ENCODE results near the gene SMYD3.

The SMYD3 gene

GRCh38 chr1:246527402-246528088 lies 20.5 kb upstream of the SMYD3 start:
- peaks cover 10% of the 10 kb centered on the region for H3K9me3 Mint-ChIP-seq (ENCODE audit: low read depth)

GRCh38 chr1:246526915-246527314 lies 19.8 kb upstream of the SMYD3 start:
- Mint-ChIP-seq H3K4me3 (no peak overlapping the region), H3K4me1 (ENCODE audit: low read depth) (peaks cover 5% of the 10 kb centered on the region), H3K36me3 (peaks cover 4% of the 10 kb centered on the region), H3K27me3 (no peaks in the 10 kb centered on the region), H3K9me3 (ENCODE audit: low read depth) (peaks cover 10% of the 10 kb centered on the region), H3K27ac (no peak overlapping the region)

More at GRCh38 chr1:246527402-246528088, 20.5 kb upstream of the SMYD3 start:
- H3K27me3 Mint-ChIP-seq: no peaks in the 10 kb centered on the region
- H3K27ac Mint-ChIP-seq: no peak overlapping the region
- H3K4me3 Mint-ChIP-seq: no peak overlapping the region
- H3K36me3 Mint-ChIP-seq: peaks cover 4% of the 10 kb centered on the region
- H3K4me1 Mint-ChIP-seq (ENCODE audit: low read depth): peaks cover 5% of the 10 kb centered on the region

- peaks cover 8% of the 10 kb centered on the region for H3K9me3 Mint-ChIP-seq (ENCODE audit: low read depth)
- no peak overlapping the region for H3K27ac Mint-ChIP-seq
- H3K4me1 Mint-ChIP-seq (ENCODE audit: low read depth): peaks cover 5% of the 10 kb centered on the region
- no peak overlapping the region for H3K4me3 Mint-ChIP-seq
- no peaks in the 10 kb centered on the region for H3K27me3 Mint-ChIP-seq
- H3K36me3 Mint-ChIP-seq: peaks cover 4% of the 10 kb centered on the region
Measured at GRCh38 chr1:246526380-246526779, 19.3 kb upstream of the SMYD3 start.

DNA sequence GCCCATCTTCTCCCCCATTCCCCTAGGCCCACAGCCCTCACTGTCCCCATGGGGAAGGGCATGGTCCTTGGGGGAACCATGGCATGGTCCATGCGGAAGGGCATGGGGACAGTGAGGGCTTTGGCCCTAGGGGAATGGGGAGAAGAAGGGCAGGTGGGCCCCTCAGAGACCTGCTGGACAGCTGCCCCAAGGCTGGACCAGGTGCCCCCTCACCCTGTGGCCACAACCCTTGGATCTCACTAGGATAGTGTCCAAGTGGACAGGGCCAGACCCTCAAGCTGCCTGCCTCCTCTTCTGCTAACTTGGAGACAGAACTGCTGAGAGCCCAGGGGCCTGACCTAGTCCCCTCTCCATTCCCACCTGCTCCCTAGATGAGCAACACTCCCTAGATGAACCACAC lies 12.4 kb upstream of the SMYD3 start:
- no peaks in the 10 kb centered on the region for H3K4me1 Mint-ChIP-seq (ENCODE audit: low read depth)
- no peaks in the 10 kb centered on the region for H3K27me3 Mint-ChIP-seq
- peaks cover 2% of the 10 kb centered on the region for H3K36me3 Mint-ChIP-seq
- no peak overlapping the region for H3K27ac Mint-ChIP-seq
- H3K4me3 Mint-ChIP-seq: no peak overlapping the region
- H3K9me3 Mint-ChIP-seq (ENCODE audit: low read depth): peaks cover 7% of the 10 kb centered on the region

- Mint-ChIP-seq H3K9me3 (ENCODE audit: low read depth) (peaks cover 7% of the 10 kb centered on the region), H3K4me1 (ENCODE audit: low read depth) (no peaks in the 10 kb centered on the region), H3K27me3 (no peaks in the 10 kb centered on the region), H3K27ac (no peak overlapping the region), H3K4me3 (no peak overlapping the region), H3K36me3 (peaks cover 2% of the 10 kb centered on the region)
Measured at GRCh38 chr1:246518456-246519205, 11.6 kb upstream of the SMYD3 start.

DNA sequence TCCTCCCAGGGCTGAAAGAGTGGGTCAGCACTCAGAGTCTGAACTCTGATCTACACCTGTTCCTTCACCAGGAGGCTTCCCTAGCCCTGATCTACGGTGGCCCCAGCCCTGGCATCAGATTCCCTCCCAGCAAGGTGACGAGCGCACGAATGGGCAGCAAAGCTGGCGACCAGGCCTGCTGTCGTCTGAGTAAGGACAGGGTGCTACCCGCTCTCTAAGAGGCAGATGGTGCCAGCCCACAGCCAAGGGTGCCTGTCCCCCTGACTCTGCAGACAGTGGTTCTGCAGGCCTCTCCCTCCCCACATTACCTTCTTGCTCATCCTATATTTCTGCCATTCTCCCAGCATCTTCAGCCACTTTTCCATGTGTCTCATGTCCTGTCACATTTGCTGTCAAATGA lies 10.3 kb upstream of the SMYD3 start:
- H3K9me3 Mint-ChIP-seq (ENCODE audit: low read depth): peaks cover 7% of the 10 kb centered on the region
- no peaks in the 10 kb centered on the region for H3K4me1 Mint-ChIP-seq (ENCODE audit: low read depth)
- H3K27ac Mint-ChIP-seq: no peak overlapping the region
- no peaks in the 10 kb centered on the region for H3K27me3 Mint-ChIP-seq
- no peak overlapping the region for H3K4me3 Mint-ChIP-seq
- peaks cover 2% of the 10 kb centered on the region for H3K36me3 Mint-ChIP-seq

GRCh38 chr1:246516126-246516525 lies 9.0 kb upstream of the SMYD3 start:
- no peaks in the 10 kb centered on the region for H3K4me1 Mint-ChIP-seq (ENCODE audit: low read depth)
- no peak overlapping the region for H3K27ac Mint-ChIP-seq
- peaks cover 7% of the 10 kb centered on the region for H3K9me3 Mint-ChIP-seq (ENCODE audit: low read depth)
- peaks cover 2% of the 10 kb centered on the region for H3K36me3 Mint-ChIP-seq
- H3K27me3 Mint-ChIP-seq: no peaks in the 10 kb centered on the region
- no peak overlapping the region for H3K4me3 Mint-ChIP-seq

DNA sequence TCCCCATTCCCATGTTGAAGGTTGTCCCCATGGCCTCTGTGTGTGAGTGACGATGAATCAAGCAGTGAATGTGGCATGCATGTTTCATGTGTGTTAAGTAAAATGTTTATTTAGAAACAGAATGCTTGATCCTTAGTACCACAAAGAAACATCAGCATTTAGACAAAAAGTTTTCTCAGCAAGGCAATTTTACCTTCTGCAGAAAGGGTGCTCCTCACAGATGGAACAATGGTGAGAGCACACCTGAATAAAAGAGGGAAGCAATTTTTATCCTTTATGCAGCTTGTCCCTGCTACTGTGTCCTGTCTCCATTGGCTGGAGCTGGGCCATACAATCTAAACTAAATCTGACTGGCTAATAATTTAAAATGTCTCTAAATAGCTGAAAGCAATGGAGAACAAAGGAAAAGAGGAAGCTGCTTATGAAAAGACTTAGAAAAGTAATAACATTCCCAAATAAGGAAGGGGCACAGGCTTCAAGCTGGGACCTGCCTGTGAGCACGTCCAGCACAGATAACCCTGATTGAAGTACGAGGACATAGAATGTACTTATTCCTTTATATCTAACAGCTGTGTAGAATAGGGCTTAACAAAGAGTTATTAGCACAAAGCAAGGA lies 8.4 kb upstream of the SMYD3 start:
- H3K27me3 Mint-ChIP-seq: no peaks in the 10 kb centered on the region
- peaks cover 7% of the 10 kb centered on the region for H3K9me3 Mint-ChIP-seq (ENCODE audit: low read depth)
- no peak overlapping the region for H3K27ac Mint-ChIP-seq
- H3K4me1 Mint-ChIP-seq (ENCODE audit: low read depth): no peaks in the 10 kb centered on the region
- H3K4me3 Mint-ChIP-seq: no peak overlapping the region
- peaks cover 2% of the 10 kb centered on the region for H3K36me3 Mint-ChIP-seq

DNA sequence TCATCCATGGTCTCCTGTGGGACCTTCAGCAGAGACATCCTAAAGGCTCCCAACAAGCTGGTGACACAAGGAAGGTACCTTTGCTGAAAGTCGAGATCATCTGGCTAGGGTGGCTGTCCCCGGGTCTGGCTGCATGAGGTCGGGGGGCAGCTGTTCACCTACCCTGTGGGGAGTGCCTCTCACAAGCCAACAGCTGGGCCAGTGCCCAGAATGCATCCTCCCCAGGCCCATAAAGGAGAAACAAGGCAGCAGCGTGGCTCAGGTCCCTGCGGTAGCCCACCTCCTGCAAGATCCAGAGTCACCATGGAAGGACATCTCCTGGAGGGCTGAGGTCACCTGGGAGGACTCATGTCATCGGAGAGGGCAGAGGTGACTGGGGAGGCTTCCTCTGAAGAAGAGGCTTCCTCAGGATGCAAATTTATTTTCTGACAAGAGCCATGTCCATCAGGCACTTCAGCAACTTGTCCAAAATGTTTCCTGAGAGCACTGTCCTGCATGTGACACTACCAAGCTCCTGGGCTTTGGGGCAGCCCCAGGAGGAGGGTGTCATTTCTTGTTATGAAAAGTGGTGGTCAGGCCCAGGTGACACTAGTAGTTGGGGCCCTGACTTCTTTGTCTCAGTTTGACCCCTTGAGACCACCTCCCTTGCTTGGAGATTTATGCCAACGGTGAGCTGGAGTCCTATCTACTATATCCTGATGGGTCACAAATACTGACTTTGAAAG lies 6.7 kb upstream of the SMYD3 start:
- Mint-ChIP-seq H3K4me3 (no peak overlapping the region), H3K27ac (no peak overlapping the region), H3K36me3 (peaks cover 2% of the 10 kb centered on the region), H3K27me3 (no peaks in the 10 kb centered on the region), H3K9me3 (ENCODE audit: low read depth) (peaks cover 7% of the 10 kb centered on the region), H3K4me1 (ENCODE audit: low read depth) (no peaks in the 10 kb centered on the region)

DNA sequence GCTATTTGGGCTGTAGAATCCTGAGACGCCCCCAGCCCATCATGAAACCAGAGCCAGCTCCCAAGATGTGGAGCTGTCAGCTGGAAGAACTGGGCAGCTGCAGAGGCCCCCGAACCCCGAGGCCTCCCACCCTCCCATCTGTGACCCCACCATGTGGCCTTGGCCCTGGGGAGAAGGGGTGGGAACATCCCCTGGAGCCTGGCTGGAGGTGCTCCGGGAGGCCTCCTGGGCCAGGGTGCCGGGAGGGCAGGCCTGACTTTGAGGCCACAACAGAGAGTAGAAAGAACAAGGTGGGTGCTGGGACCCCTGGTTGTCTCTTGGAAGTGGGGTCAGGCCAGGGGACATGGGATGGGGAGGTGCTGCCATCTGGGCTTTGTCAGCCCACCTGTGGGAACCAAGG lies 6.0 kb upstream of the SMYD3 start:
- Mint-ChIP-seq H3K4me3 (no peak overlapping the region), H3K27me3 (no peaks in the 10 kb centered on the region), H3K36me3 (peaks cover 2% of the 10 kb centered on the region), H3K27ac (no peak overlapping the region), H3K9me3 (ENCODE audit: low read depth) (peaks cover 7% of the 10 kb centered on the region), H3K4me1 (ENCODE audit: low read depth) (no peaks in the 10 kb centered on the region)

GRCh38 chr1:246512635-246513034 lies 5.6 kb upstream of the SMYD3 start:
- Mint-ChIP-seq H3K36me3 (peaks cover 2% of the 10 kb centered on the region), H3K4me3 (no peak overlapping the region), H3K4me1 (ENCODE audit: low read depth) (peaks cover 1% of the 10 kb centered on the region), H3K9me3 (ENCODE audit: low read depth) (peaks cover 7% of the 10 kb centered on the region), H3K27me3 (no peaks in the 10 kb centered on the region), H3K27ac (no peak overlapping the region)

DNA sequence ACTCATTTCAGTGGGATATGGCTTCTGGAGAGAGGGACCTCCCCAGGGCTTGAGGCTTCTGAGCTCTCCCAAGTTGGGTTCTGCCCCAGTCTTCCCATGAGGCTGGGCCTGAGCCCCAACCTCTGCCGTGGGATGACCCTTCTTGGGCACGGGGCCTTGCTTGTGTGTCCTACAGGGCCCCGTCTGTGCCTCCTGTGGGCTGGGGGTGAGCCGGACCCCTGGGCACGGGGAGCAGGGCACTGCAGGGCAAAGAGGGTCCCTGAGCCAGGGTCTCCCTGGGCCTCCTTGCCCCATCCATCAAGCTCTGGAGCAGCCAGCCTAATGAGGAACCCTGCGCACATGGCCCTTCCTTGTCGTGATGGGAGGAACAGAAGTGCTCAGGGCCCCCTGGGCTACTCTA lies 5.2 kb upstream of the SMYD3 start:
- no peaks in the 10 kb centered on the region for H3K27me3 Mint-ChIP-seq
- no peak overlapping the region for H3K4me3 Mint-ChIP-seq
- H3K36me3 Mint-ChIP-seq: peaks cover 2% of the 10 kb centered on the region
- H3K27ac Mint-ChIP-seq: no peak overlapping the region
- H3K4me1 Mint-ChIP-seq (ENCODE audit: low read depth): peaks cover 5% of the 10 kb centered on the region
- peaks cover 7% of the 10 kb centered on the region for H3K9me3 Mint-ChIP-seq (ENCODE audit: low read depth)

GRCh38 chr1:246511203-246511602 lies 4.1 kb upstream of the SMYD3 start:
- Mint-ChIP-seq H3K4me1 (ENCODE audit: low read depth) (peaks cover 9% of the 10 kb centered on the region), H3K9me3 (ENCODE audit: low read depth) (peaks cover 7% of the 10 kb centered on the region), H3K27me3 (no peaks in the 10 kb centered on the region), H3K36me3 (peaks cover 2% of the 10 kb centered on the region), H3K4me3 (no peak overlapping the region), H3K27ac (no peak overlapping the region)

DNA sequence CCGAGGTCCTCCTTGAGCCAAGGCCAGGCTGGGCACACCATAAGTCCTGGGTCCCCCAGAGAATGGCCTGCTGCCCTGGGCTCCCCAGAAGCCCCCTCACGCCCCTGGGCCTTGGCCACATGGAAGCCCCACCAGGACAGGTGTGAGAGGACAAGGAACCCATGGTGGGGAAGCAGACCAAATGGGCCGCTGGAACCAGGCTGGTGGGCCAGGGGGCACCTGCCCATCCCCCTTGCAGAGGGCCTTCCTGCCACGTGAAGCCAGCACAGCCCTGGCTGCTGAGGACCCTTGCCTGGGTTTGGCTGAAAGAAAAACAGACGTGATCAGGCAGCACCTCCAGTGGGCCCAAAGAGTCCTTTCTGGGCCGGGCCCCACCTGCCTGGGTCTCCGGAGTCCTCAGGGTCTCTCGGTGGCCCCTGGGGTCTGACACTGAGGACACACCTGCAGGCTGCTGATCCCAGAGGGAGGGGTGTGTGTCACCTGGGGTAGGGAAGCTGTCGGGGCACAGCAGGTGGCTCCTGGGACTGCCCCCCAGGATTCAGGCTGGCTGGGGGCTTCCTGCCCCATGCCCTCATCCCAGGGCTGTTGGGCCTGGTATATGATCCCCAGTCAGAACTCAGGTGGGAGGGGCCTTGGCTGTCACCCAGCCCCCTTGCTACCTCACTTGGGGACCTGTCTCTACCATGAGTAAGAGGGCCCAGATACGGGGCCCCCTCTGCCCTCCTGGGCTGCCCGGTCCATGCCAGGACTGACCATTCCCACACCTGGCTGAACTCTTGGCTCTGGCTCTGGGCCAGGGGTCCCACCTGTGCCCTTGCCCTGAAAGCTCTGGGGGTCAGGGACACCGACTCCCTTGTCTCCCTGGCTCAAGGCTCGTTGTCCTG lies 3.3 kb upstream of the SMYD3 start:
- no peaks in the 10 kb centered on the region for H3K36me3 Mint-ChIP-seq
- H3K4me1 Mint-ChIP-seq (ENCODE audit: low read depth): peaks cover 17% of the 10 kb centered on the region
- peaks cover 3% of the 10 kb centered on the region for H3K9me3 Mint-ChIP-seq (ENCODE audit: low read depth)
- no peaks in the 10 kb centered on the region for H3K27me3 Mint-ChIP-seq
- no peak overlapping the region for H3K4me3 Mint-ChIP-seq
- no peak overlapping the region for H3K27ac Mint-ChIP-seq

All from activated naive CD8-positive, alpha-beta T cell (primary cell).